ENCODE measurements around the gene ALOX5AP.

- TF ChIP-seq POLR2A (IDR thresholded peaks at IDR 0.05; ENCODE audit: low read length) (no peak), GATA1 (IDR thresholded peaks at IDR 0.05; ENCODE audit: low read depth, low read length) (no peak)
Observed at GRCh38 chr13:30791354-30792001, 56.1 kb downstream of the ALOX5AP start.
